GM19035 (cell line): Measurements from ENCODE around the gene KDM4B.
"Not testable (repeated sequence)": the region's sequence is repeated elsewhere in the genome, so short reads cannot be mapped to it uniquely, and the experiment has no call there.

Source experiments
- ATAC-seq: cut with Tn5 transposase; IDR thresholded peaks from one replicate; pipeline ENCODE4 v1.9.1; 2021; ENCODE audit not compliant: unreplicated experiment

The KDM4B gene

GRCh38 chr19:5193192-5193591, 224.3 kb downstream of the KDM4B start:
- no peak for ATAC-seq

- ATAC-seq = no peak
These were observed 225.7 kb downstream of the KDM4B start for GRCh38 chr19:5194641-5195040.

GRCh38 chr19:5195587-5195986, 226.7 kb downstream of the KDM4B start:
- ATAC-seq = not testable (repeated sequence)

GRCh38 chr19:5196832-5197231, 227.9 kb downstream of the KDM4B start:
- ATAC-seq = no peak

- ATAC-seq = no peak
These were observed 231.9 kb downstream of the KDM4B start for GRCh38 chr19:5200844-5201243.

- no peak for ATAC-seq
These were observed 233.6 kb downstream of the KDM4B start for GRCh38 chr19:5202553-5202952.
